A673 (cell line): ENCODE measurements around the gene FAM228B. TPM values are rescaled to one million over a fixed set of nuclear protein-coding genes. Genes with fewer than 3 reads are reported as not detected.

Source experiments
- BruUV-seq: library from RNA; stranded (reverse); fragments of 400-500 nt; replicated peaks from 2 replicates; lab custom pipeline; 2021; lab: Mats Ljungman, UMichigan
- CTCF ChIA-PET: fragments of 300-600 bp; sonication (Branson Sonifier 250); formaldehyde crosslinking; loops from one replicate; lab custom pipeline; 2022; ENCODE audit warnings: antibody characterized with exemption; lab: Charles Lee
- POLR2A ChIA-PET: fragments of 300-600 bp; sonication (Branson Sonifier 250); formaldehyde crosslinking; loops from one replicate; lab custom pipeline; 2022; ENCODE audit warnings: antibody characterized with exemption; ENCODE audit not compliant: low non-redundant PET; lab: Charles Lee
- DNase-seq: peaks from one replicate; pipeline ENCODE4 v3.0.0-alpha.2; 2015; ENCODE audit warnings: low spot score
- H3K27ac ChIP-seq: fragments of 200-600 bp; sonication (generic); 2 replicates; pipeline ENCODE4 v1.5.1; 2016; ENCODE audit warnings: mixed run types, low read depth, mild to moderate bottlenecking, mixed read lengths, antibody characterized with exemption, low read length; ENCODE audit not compliant: poor library complexity, severe bottlenecking
- H3K27me3 ChIP-seq: fragments of 200-600 bp; sonication (generic); replicated peaks from 2 replicates; pipeline ENCODE4 v1.6.1; 2017; ENCODE audit warnings: mixed run types, low read depth, mild to moderate bottlenecking, mixed read lengths, antibody characterized with exemption, low read length; ENCODE audit not compliant: insufficient read depth, poor library complexity
- H3K36me3 ChIP-seq: fragments of 200-600 bp; sonication (generic); 2 replicates; pipeline ENCODE4 v1.6.1; 2016; ENCODE audit warnings: mixed run types, mild to moderate bottlenecking, mixed read lengths, antibody characterized with exemption, low read length; ENCODE audit not compliant: insufficient read depth, poor library complexity, severe bottlenecking
- H3K4me1 ChIP-seq: fragments of 200-600 bp; sonication (generic); 2 replicates; pipeline ENCODE4 v1.6.1; 2017; ENCODE audit warnings: mixed run types, mild to moderate bottlenecking, mixed read lengths, antibody characterized with exemption, low read length; ENCODE audit not compliant: insufficient read depth, poor library complexity, severe bottlenecking
- H3K4me3 ChIP-seq: fragments of 200-600 bp; sonication (generic); 2 replicates; pipeline ENCODE4 v1.5.1; 2016; ENCODE audit warnings: low read depth, mixed run types, mild to moderate bottlenecking, mixed read lengths, low read length; ENCODE audit not compliant: poor library complexity, severe bottlenecking
- H3K9me3 ChIP-seq: fragments of 200-600 bp; sonication (generic); 2 replicates; pipeline ENCODE4 v1.6.1; 2016; ENCODE audit warnings: mixed run types, low read depth, mild to moderate bottlenecking, mixed read lengths, antibody characterized with exemption, low read length; ENCODE audit not compliant: poor library complexity, severe bottlenecking
- EZH2 ChIP-seq: fragments of 200-600 bp; sonication (generic); IDR thresholded peaks from 2 replicates; pipeline ENCODE4 v1.6.1; 2017; ENCODE audit warnings: borderline replicate concordance, low read depth, mild to moderate bottlenecking, mixed read lengths, antibody characterized with exemption, low read length; ENCODE audit not compliant: poor library complexity, severe bottlenecking
- intact Hi-C: fragments of 100-400 bp; cut with micrococcal nuclease; formaldehyde crosslinking; loops from one replicate; pipeline ENCODE4 v1.10.0; 2022; ENCODE audit not compliant: unreplicated experiment
- total RNA-seq: library from RNA; stranded (reverse); gene quantifications from 2 replicates; pipeline ENCODE4 v1.2.3, GENCODE V29; 2021
- TF ChIP-seq, protein P1 (sequence below): fragments of 300-800, 200-600 bp; sonication (generic); conservative IDR thresholded peaks from 2 replicates; pipeline ENCODE4 v1.5.1; 2017; ENCODE audit warnings: low read depth, mild to moderate bottlenecking, antibody characterized with exemption, low read length, moderate library complexity, mixed read lengths

Gene FAM228B
- total RNA-seq, 1 experiment from 2014 or later: 6.8 TPM

DNA sequence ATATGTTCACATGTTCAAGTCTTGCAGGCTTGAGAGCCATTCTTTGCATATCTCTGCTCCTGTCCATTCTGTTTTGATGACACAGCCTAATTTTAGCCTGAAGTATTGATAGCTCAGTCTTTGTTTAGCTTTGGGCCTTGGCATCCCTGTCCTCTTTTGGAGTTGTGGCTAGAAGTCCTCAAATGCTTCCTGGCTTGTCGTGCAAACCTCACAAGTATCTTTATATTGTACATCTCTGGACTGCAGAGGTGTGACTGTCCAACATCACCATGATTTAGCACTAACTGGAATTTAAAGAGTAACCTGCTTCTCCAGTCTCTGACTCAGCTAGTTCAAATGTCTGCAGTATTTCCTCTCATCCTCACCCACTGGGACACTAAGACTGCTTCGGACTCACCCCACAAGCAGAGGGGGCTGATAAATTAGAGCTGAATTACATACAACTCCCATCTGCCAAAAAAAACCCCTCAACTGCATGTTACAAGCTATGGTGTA is 11.8 kb upstream of the FAM228B start:
- Histone ChIP-seq H3K4me1 (no peaks in the 10 kb centered on the region), H3K36me3 (no peaks in the 10 kb centered on the region), H3K27me3 (no peaks in the 10 kb centered on the region), H3K4me3 (no peak overlapping the region), H3K9me3 (no peaks in the 10 kb centered on the region), H3K27ac (no peak overlapping the region)
- TF ChIP-seq, protein P1, sequence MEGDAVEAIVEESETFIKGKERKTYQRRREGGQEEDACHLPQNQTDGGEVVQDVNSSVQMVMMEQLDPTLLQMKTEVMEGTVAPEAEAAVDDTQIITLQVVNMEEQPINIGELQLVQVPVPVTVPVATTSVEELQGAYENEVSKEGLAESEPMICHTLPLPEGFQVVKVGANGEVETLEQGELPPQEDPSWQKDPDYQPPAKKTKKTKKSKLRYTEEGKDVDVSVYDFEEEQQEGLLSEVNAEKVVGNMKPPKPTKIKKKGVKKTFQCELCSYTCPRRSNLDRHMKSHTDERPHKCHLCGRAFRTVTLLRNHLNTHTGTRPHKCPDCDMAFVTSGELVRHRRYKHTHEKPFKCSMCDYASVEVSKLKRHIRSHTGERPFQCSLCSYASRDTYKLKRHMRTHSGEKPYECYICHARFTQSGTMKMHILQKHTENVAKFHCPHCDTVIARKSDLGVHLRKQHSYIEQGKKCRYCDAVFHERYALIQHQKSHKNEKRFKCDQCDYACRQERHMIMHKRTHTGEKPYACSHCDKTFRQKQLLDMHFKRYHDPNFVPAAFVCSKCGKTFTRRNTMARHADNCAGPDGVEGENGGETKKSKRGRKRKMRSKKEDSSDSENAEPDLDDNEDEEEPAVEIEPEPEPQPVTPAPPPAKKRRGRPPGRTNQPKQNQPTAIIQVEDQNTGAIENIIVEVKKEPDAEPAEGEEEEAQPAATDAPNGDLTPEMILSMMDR: no peak
- TF ChIP-seq EZH2: no peak
- no peak for DNase-seq
- BruUV-seq: no TSS peak
- intact Hi-C loops: no loop called here
- POLR2A ChIA-PET: no interaction called here
- CTCF ChIA-PET: no interaction called here

DNA sequence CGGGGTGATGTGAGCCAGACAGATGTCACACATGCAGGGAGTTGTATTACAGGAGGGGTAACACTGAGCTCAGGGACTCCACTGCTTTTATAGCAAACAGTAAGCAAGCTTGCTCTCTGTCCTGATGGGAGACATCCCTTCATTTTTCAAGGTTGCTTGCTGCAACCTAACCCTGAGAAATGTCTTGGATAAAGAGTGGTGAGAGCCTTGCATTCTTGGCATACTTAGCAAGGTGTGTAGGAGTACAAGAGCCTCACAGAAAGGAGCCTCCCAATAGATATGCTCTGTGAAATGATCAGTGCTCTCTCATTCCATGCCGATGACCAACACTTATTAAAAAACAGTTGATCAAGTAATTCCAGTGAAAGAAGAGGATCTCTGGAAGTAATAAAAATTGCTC is 8.2 kb upstream of the FAM228B start:
- CTCF ChIA-PET: no interaction called here
- no peak for TF ChIP-seq EZH2
- TF ChIP-seq, protein P1: no peak
- POLR2A ChIA-PET: no interaction called here
- no peak overlapping the region for H3K4me3 ChIP-seq
- no TSS peak for BruUV-seq
- H3K36me3 ChIP-seq: no peaks in the 10 kb centered on the region
- H3K9me3 ChIP-seq: no peaks in the 10 kb centered on the region
- intact Hi-C loops: no loop called here
- no peak overlapping the region for H3K27ac ChIP-seq
- no peak for DNase-seq
- H3K4me1 ChIP-seq: no peaks in the 10 kb centered on the region
- no peaks in the 10 kb centered on the region for H3K27me3 ChIP-seq

DNA sequence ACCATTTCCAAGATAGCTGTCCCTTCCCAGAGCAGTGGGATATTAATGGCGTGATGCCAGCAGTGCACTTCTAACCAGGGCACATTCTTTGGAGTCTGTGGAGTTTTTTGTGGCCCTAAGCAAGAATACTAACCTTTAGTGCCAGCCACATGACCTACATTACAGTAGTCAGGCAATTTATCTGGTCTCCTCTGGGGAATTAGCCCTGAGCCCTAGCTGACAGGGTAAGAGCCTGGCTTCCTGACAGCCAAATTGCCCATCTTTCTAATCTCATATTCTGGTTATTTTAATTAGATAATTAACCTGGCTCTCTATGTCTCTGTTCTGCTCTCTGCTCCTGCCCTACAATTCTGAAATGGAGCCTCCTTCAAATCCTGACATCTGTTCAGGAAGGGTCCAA is 5.4 kb upstream of the FAM228B start:
- ChIA-PET CTCF (no interaction called here), POLR2A (no interaction called here)
- Histone ChIP-seq H3K9me3 (no peaks in the 10 kb centered on the region), H3K36me3 (no peaks in the 10 kb centered on the region), H3K4me1 (peaks cover 4% of the 10 kb centered on the region), H3K4me3 (no peak overlapping the region), H3K27ac (no peak overlapping the region), H3K27me3 (no peaks in the 10 kb centered on the region)
- TF ChIP-seq, protein P1: no peak
- TF ChIP-seq EZH2: no peak
- no peak for DNase-seq
- intact Hi-C loops: no loop called here
- no TSS peak for BruUV-seq
